Activated T-cell treated with anti-CD3 and anti-CD28 coated beads, Interleukin-2, amount 50 U/mL, for 24 hours (primary cell): Measurements from ENCODE around the gene PDE4D.
A peak's percentile ranks its signal among the peaks of the same experiment; 100 is the strongest.

Experiments used
- DNase-seq: peaks from one replicate; pipeline ENCODE4 v3.0.0-alpha.2; 2020
- H3K27ac Mint-ChIP-seq: 2 replicates; pipeline ENCODE4 v1.8.0; 2020; ENCODE audit warnings: mild to moderate bottlenecking, mixed read lengths
- H3K27me3 Mint-ChIP-seq: 2 replicates; pipeline ENCODE4 v1.8.0; 2020; ENCODE audit warnings: mixed read lengths
- H3K36me3 Mint-ChIP-seq: 2 replicates; pipeline ENCODE4 v1.8.0; 2020; ENCODE audit warnings: low read depth, mixed read lengths
- H3K4me1 Mint-ChIP-seq: 2 replicates; pipeline ENCODE4 v1.8.0; 2020; ENCODE audit warnings: low read depth, mixed read lengths
- H3K4me3 Mint-ChIP-seq: 2 replicates; pipeline ENCODE4 v1.8.0; 2020; ENCODE audit warnings: mild to moderate bottlenecking, moderate library complexity, mixed read lengths
- H3K9me3 Mint-ChIP-seq: 2 replicates; pipeline ENCODE4 v1.8.0; 2020; ENCODE audit warnings: mixed read lengths

The PDE4D gene

DNA sequence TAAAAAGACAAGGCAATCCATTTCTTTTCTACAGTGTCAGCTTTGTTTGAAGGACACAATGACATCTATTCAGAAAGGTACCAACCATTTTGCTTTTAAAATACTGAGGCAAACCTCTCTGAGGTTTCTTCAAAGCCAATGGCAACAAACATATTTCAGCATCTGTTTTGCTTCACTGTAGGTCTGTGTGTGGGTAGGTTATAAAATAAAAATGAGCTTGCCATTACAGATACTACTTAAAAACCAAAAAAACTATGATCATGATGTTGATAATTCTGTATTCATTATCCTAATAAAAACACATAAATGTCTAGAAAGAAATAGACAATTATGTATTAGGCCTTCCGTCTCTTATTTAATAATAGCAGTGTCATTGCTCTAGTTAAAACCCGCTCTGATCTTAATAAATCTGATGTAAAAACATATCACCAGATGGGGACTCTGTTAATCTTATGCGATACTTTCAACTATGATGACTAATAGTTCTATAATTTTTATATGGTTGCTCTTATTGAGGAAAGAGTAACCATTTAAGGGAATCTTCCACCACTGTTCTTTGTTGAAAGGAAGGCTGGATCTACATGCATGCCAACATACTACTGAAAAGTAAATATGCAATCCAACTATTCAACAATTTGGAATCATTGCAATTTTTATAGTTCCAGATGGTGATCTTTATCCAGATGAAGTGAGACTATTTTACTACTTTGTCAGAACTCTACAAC is 647.2 kb downstream of the PDE4D start:
- Mint-ChIP-seq H3K36me3 (no peaks in the 10 kb centered on the region), H3K9me3 (no peaks in the 10 kb centered on the region), H3K4me1 (peaks cover 8% of the 10 kb centered on the region), H3K4me3 (no peak overlapping the region), H3K27ac (no peak overlapping the region), H3K27me3 (peaks cover 17% of the 10 kb centered on the region)
- DNase-seq: no peak

DNA sequence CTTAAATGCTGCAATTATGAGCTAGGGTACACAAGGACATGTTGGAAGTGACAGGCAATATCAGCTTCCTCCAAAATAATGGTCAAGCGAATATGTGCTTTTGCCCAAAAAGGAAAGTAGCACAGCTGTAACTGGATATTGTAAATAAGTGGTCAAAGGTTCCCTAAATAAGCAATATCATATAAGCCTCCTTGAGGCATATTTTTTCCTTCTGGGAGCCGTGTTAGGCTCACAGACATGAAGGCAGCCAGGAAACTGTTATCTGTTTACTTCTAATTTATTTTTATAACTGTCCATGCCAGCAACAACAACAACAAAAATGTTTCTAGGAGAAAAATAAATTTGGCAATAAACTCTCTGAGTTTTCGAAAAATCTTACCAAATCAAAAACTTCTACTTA is 648.3 kb downstream of the PDE4D start:
- Mint-ChIP-seq H3K36me3 (no peaks in the 10 kb centered on the region), H3K4me3 (no peak overlapping the region), H3K9me3 (no peaks in the 10 kb centered on the region), H3K27ac (no peak overlapping the region), H3K27me3 (peaks cover 21% of the 10 kb centered on the region), H3K4me1 (peaks cover 8% of the 10 kb centered on the region)
- no peak for DNase-seq

GRCh38 chr5:59241552-59241951 is 652.0 kb downstream of the PDE4D start:
- Mint-ChIP-seq H3K9me3 (no peaks in the 10 kb centered on the region), H3K36me3 (no peaks in the 10 kb centered on the region), H3K4me1 (peaks cover 28% of the 10 kb centered on the region), H3K27me3 (peaks cover 29% of the 10 kb centered on the region), H3K27ac (no peak overlapping the region), H3K4me3 (no peak overlapping the region)
- no peak for DNase-seq

DNA sequence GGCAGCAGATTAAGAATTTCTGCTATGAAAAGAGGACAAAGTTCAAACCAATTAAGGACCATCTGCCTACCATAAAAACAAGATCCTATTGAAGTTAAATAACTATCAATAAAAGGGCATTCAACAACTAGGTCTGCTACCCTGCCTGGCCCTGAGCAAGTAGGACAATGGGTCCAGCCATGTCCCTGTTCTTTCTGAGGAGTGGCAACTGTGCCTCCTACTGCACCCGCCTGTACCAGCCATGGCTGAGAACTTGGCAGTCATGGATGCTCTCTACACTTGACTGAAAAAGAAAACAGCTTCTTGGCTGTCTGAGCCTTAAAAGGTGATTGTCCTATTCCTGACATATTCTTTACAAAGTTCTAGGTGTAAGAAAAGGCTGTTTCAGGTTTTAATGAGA is 652.4 kb downstream of the PDE4D start:
- H3K9me3 Mint-ChIP-seq: no peaks in the 10 kb centered on the region
- H3K36me3 Mint-ChIP-seq: no peaks in the 10 kb centered on the region
- peaks cover 34% of the 10 kb centered on the region for H3K27me3 Mint-ChIP-seq
- H3K4me3 Mint-ChIP-seq: no peak overlapping the region
- H3K4me1 Mint-ChIP-seq: peaks cover 28% of the 10 kb centered on the region
- no peak for DNase-seq
- no peak overlapping the region for H3K27ac Mint-ChIP-seq

DNA sequence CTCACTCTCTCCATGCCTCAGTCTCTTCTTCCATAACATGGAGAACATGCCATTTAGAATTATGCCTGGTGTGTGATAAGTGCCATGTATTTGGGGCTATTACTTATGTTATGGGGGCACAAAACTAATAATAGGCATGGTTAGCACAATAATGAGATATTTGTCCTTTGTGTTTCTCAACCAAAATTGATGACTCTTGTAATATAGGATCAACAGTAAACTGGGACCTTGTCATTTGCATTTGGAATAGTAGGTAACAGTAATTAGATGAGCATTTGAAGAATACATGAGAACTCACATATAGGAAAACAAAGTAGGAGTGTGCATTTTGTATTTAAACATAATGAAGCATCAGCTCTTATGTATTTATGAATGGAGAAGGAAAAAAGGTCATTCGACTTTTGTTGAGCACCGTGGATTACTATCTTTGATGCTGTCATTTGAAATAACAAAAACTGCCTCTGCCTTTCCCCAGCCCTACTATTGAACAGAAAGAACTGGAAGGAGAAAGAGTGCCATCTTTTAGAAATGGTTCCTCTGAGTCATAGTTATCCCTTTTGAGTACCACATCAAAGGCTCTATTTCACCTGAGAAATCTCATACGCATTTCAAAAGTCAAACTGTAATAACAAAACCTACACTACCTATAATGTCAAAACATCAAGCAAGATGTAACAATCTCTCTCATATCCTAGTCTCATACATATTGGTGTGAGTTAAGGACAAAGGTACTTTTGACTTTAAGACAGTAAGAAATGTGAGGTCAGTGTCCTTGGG is 655.2 kb downstream of the PDE4D start:
- no peak for DNase-seq
- Mint-ChIP-seq H3K36me3 (no peaks in the 10 kb centered on the region), H3K27me3 (peaks cover 46% of the 10 kb centered on the region), H3K4me1 (peaks cover 28% of the 10 kb centered on the region), H3K27ac (peak overlapping the region; percentile 12), H3K9me3 (no peaks in the 10 kb centered on the region), H3K4me3 (no peak overlapping the region)

DNA sequence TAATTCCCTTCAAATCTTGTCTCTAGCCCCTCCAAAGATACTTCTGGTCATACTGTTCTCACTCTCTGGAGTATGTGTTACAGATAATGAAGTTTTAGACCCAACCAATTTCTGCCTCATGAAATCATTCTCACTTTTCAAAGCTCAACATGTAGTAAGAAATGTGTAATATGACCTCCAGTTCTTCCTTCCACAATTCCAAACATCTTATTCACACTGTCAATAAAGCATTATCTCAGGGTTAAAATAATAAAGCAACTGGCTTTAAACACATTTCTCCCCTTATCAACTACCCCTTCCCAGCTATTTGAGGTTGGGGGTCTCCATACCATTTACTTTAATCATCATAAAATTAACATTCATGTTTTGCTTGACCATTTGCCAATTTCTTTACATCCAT is 656.5 kb downstream of the PDE4D start:
- no peak for DNase-seq
- no peak overlapping the region for H3K4me3 Mint-ChIP-seq
- H3K27me3 Mint-ChIP-seq: peaks cover 49% of the 10 kb centered on the region
- no peaks in the 10 kb centered on the region for H3K9me3 Mint-ChIP-seq
- peaks cover 28% of the 10 kb centered on the region for H3K4me1 Mint-ChIP-seq
- no peaks in the 10 kb centered on the region for H3K36me3 Mint-ChIP-seq
- H3K27ac Mint-ChIP-seq: no peak overlapping the region

- Mint-ChIP-seq H3K4me1 (peaks cover 30% of the 10 kb centered on the region), H3K27me3 (peaks cover 49% of the 10 kb centered on the region), H3K4me3 (no peak overlapping the region), H3K27ac (no peak overlapping the region), H3K36me3 (no peaks in the 10 kb centered on the region), H3K9me3 (no peaks in the 10 kb centered on the region)
- DNase-seq: no peak
Observed at GRCh38 chr5:59236448-59236847, 657.1 kb downstream of the PDE4D start.

DNA sequence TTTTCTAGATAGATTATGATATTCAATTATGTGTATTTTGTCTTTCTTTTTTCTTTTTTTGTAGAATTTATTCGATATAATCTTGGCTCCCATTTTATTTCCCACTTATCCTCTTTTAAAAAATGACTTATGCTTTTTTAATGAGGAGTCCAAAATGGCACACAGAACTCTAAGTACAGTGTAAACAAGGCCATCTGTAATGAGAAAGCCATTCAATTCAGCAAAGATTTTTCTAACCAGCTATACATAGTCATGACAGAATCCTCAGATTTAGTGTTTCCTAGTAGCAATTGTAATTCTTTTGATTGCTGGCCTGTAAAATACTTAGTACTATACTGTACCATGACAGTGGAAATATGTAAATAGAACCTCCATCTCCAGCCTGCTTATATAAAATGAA is 659.3 kb downstream of the PDE4D start:
- peaks cover 37% of the 10 kb centered on the region for H3K27me3 Mint-ChIP-seq
- H3K4me3 Mint-ChIP-seq: no peak overlapping the region
- H3K4me1 Mint-ChIP-seq: peaks cover 24% of the 10 kb centered on the region
- no peaks in the 10 kb centered on the region for H3K9me3 Mint-ChIP-seq
- H3K36me3 Mint-ChIP-seq: no peaks in the 10 kb centered on the region
- no peak for DNase-seq
- no peak overlapping the region for H3K27ac Mint-ChIP-seq

- peaks cover 33% of the 10 kb centered on the region for H3K27me3 Mint-ChIP-seq
- no peaks in the 10 kb centered on the region for H3K36me3 Mint-ChIP-seq
- H3K4me1 Mint-ChIP-seq: peaks cover 5% of the 10 kb centered on the region
- H3K4me3 Mint-ChIP-seq: no peak overlapping the region
- no peak for DNase-seq
- H3K27ac Mint-ChIP-seq: no peak overlapping the region
- no peaks in the 10 kb centered on the region for H3K9me3 Mint-ChIP-seq
Observed at GRCh38 chr5:59231221-59231931, 662.1 kb downstream of the PDE4D start.

- Mint-ChIP-seq H3K27ac (no peak overlapping the region), H3K9me3 (peaks cover 5% of the 10 kb centered on the region), H3K4me3 (no peak overlapping the region), H3K36me3 (no peaks in the 10 kb centered on the region), H3K27me3 (peaks cover under 1% of the 10 kb centered on the region), H3K4me1 (no peaks in the 10 kb centered on the region)
- no peak for DNase-seq
Observed at GRCh38 chr5:59222687-59223511, 670.6 kb downstream of the PDE4D start.

DNA sequence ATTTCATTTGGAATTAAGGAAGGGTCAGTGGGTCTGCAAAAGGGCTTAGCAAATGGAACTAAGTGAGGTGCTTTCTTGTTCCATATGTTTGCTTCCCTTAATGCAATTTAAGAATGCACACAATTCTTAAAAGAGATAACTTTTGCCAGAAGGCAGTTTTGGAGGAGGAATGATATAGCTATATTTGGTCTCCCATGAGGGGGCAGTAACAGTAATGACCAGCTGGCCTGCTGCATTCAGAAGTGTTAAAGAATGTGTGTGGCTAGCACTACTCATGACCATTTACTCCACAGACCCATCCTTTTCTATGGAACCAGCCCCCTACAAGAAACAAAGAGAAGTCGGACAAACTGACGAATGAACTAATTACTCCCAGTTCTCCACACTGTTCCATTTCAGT is 671.8 kb downstream of the PDE4D start:
- Mint-ChIP-seq H3K36me3 (no peaks in the 10 kb centered on the region), H3K4me1 (no peaks in the 10 kb centered on the region)
- no peak for DNase-seq

DNA sequence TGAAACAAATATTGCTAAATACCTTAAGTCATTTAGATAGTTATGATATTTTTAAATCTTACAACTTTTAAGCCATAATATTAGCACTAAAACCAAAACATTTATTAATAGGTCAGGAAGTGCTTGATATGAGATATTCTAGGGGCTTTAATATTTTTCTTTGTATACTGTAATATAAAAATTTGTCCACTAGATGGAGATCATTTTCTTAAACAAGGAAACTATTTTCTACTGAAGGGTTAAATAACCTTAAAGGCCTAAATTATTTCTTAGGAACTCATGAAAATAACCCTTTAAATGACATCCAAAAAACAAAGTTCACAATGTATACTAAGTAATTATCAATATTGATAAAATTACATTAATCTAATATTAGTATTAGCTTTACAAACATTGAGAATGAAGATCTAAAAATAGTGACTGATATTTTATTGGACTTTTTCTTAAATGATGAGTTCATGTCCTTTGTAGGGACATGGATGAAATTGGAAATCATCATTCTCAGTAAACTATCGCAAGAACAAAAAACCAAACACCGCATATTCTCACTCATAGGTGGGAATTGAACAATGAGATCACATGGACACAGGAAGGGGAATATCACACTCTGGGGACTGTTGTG is 675.0 kb downstream of the PDE4D start:
- H3K4me1 Mint-ChIP-seq: no peaks in the 10 kb centered on the region
- H3K4me3 Mint-ChIP-seq: no peak overlapping the region
- H3K27me3 Mint-ChIP-seq: peaks cover 31% of the 10 kb centered on the region
- H3K9me3 Mint-ChIP-seq: no peaks in the 10 kb centered on the region
- H3K27ac Mint-ChIP-seq: no peak overlapping the region
- DNase-seq: no peak
- no peaks in the 10 kb centered on the region for H3K36me3 Mint-ChIP-seq

More for the DNA sequence above, 671.8 kb downstream of the PDE4D start:
- H3K4me3 Mint-ChIP-seq: no peak overlapping the region
- peaks cover 5% of the 10 kb centered on the region for H3K9me3 Mint-ChIP-seq
- peaks cover 5% of the 10 kb centered on the region for H3K27me3 Mint-ChIP-seq
- H3K27ac Mint-ChIP-seq: no peak overlapping the region

GRCh38 chr5:59216841-59217240 is 676.7 kb downstream of the PDE4D start:
- DNase-seq: no peak
- H3K27me3 Mint-ChIP-seq: peaks cover 41% of the 10 kb centered on the region
- no peak overlapping the region for H3K27ac Mint-ChIP-seq
- no peak overlapping the region for H3K4me3 Mint-ChIP-seq
- H3K36me3 Mint-ChIP-seq: no peaks in the 10 kb centered on the region
- no peaks in the 10 kb centered on the region for H3K9me3 Mint-ChIP-seq
- H3K4me1 Mint-ChIP-seq: no peaks in the 10 kb centered on the region

GRCh38 chr5:59212596-59212995 is 680.9 kb downstream of the PDE4D start:
- no peak for DNase-seq
- Mint-ChIP-seq H3K27ac (no peak overlapping the region), H3K4me3 (no peak overlapping the region), H3K36me3 (no peaks in the 10 kb centered on the region), H3K4me1 (peaks cover 2% of the 10 kb centered on the region), H3K9me3 (no peaks in the 10 kb centered on the region), H3K27me3 (peaks cover 38% of the 10 kb centered on the region)
